HG02852 (cell line): ENCODE data around the gene CCZ1.
"Not testable (repeated sequence)": the region's sequence is repeated elsewhere in the genome, so short reads cannot be mapped to it uniquely, and the experiment has no call there.

Experiments used
- ATAC-seq: cut with Tn5 transposase; IDR thresholded peaks from one replicate; pipeline ENCODE4 v1.9.1; 2021; ENCODE audit warnings: mild to moderate bottlenecking, moderate library complexity; ENCODE audit not compliant: unreplicated experiment

Gene CCZ1

DNA sequence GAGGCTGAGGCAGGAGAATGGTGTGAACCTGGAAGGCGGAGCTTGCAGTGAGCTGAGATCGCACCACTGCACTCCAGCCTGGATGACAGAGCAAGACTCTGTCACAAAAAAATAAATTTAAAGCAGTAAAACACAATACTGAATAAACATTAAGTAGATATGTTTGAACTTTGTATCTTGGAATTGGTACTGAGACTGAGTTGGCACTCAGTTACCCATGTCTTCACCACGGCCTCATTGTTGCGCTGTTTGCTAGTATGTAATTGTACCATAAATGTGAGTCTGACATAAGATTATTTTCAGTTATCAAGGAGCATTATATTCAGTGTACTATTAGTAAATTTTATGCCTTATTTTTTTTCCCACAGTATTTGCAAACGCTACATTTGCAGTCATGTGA lies 6.2 kb downstream of the CCZ1 start:
- ATAC-seq, result not testable (repeated sequence)

DNA sequence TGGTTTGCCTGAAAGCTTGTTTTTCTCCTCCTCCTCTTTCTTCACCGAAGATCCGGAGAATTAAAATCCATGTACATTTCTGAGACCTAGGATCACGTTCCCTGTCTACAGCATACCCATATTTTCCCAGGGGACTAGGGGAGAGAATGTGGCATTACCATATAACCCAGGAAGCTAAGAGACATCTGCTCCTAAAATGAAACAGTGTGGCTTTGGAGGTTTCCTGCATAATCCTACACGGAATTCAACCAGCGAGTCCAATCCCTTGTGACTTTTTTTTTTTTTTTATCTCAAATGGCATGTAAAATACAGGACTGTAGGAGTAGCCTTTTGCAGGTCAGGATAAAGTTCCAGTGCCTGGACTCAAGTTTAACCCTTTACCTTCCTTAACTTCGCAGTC lies 10.3 kb downstream of the CCZ1 start:
- not testable (repeated sequence) for ATAC-seq

DNA sequence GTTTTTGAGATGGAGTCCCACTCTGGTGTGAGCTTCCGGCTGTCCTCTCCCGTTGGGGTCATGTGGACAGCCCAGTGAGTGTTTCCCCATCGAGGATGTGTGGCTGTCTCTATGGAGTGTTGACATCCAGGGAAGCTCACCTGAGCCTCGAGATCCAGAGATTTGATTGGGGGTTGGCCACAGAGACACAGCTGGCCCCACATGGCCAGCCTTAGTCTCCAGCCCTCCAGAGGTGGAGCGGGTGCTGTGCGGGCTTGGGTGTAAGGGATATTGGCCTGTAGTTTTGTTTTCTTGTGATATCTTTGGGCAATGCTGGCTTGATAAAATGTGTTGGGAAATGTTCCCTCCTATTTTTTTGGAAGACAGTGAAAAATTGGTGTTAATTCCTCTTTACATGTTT lies 18.0 kb downstream of the CCZ1 start:
- ATAC-seq, result not testable (repeated sequence)

DNA sequence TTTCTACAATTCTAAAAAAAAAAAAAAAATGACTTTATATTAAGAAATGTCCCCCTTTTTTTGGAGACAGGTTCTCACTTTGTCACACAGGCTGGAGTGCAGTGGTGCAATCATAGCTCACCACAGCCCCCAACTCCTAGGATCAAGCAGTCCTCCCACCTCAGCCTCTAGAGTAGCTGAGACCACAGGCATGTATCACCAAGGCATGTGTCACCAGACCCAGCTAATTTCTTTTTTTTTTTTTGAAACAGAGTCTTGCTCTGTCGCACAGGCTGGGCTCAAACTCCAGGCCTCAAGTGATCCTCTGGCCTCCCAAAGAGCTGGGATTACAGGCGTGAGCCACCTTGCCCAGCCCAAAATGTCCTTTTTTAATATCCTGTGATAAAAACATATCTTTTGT lies 25.6 kb downstream of the CCZ1 start:
- ATAC-seq, result not testable (repeated sequence)

DNA sequence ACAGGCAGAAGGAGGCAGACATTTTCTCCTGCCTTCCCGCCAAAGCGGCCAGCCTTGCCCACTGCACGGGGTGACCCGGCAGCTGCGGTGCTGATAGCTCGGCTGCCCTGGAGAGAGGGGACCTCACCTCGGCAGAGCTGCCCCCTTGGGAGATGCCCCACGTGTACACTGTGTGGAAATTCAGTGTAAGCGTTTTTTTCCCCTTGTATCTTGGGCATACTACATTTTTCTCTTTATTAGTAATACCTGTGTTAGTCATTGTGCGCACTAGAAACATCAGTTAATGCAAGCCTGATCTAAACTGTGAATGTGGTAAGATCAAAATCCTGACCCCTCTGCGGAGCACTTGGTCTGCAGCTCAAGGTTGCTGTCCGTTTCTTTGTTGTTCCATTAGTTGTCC lies 26.1 kb downstream of the CCZ1 start:
- not testable (repeated sequence) for ATAC-seq

DNA sequence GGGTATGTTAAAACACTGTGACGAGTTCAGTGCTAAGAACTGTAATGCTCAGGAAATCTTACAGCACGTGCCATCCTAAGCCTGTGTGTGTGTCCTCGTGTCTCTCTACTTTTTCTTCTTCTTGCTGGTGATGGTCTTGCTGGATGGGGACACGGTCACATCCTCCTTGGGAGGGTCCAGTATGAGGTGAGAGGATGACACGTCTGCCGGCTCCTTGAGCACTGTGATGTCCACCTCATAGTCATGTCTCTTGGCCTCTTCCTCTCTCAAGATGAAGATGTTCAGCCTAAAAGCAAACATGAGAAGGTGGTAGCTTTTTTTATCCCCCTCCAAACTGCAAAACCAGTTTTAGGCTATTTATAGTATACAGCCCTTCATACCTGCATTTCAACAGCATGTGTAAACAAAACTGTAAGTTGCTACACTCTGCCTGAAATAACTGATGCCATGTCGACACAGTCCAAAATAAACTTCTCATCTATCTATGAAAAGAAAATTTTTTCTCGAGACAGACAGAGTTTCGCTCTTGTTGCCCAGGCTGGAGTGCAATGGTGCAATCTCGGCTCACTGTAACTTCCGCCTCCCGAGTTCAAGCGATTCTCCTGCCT lies 27.8 kb downstream of the CCZ1 start:
- not testable (repeated sequence) for ATAC-seq

DNA sequence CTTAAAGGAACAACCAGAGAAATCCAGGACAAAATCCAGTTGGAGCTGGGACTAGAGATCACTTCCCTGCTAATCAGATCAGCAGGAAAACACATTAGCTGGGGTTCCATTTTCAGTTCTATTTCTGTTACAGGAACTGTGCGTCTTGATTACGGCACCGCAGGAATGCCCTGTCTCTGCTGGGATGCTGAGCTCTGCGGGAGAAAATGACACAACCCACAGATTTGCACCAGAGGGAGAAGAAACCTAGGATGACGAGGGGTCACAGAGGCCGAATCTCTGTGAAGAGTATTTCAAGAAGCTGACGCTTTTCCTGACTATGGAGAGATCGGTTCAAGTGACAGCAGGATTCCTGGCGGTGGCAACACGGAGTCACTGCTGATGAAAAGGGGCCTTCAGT lies 31.8 kb downstream of the CCZ1 start:
- ATAC-seq, result not testable (repeated sequence)

DNA sequence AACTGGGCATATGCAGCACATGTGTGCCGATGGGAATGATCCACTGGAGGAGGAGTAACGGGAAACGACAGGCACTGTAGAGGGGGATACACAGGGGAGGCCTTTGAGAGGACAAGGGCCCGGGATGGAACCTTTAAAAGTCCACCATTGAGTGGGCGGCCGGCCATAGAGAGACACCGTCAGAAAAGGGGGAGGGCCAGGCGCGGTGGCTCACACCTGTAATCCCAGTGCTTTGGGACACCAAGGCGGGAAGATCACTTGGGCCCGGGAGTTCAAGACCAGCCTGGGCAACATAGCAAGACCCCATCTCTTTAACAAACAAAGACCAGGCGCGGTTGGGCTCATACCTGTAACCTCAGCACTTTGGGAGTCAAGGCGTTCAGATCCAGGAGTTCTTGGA lies 32.7 kb downstream of the CCZ1 start:
- ATAC-seq, result not testable (repeated sequence)

DNA sequence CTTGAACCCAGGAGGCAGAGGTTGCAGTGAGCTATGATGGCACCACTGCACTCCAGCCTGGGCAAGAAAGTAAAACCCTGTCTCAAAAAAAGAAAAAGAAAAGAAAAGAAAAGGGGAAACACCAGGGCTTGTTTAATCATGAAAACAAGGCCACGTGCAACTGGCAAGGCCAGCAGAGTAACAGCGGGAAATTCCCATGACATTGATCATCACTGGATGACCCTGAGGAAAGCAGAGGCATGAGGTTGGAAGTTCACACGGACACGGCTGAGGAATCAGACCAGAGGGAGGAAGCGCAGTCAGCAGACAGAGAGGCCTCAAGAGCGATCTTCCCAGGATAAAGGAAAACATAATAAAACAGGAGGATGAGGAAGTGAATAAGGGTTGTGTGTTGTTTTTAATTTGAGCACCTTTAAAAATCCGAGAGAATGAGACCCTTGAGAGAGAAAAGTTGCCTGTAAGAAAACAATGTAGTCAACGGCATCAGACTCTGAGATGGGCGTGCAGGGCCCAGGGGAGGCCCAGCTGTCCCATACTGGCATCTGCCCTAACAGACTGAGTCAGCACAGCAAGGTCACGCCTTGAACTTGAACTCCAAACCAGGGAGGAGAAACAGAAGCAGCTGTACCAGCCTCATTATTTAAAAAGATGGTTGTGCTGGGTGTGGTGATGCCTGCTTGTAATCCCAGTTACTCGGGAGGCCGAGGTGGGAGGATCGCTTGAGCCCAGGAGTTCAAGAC lies 33.5 kb downstream of the CCZ1 start:
- not testable (repeated sequence) for ATAC-seq

DNA sequence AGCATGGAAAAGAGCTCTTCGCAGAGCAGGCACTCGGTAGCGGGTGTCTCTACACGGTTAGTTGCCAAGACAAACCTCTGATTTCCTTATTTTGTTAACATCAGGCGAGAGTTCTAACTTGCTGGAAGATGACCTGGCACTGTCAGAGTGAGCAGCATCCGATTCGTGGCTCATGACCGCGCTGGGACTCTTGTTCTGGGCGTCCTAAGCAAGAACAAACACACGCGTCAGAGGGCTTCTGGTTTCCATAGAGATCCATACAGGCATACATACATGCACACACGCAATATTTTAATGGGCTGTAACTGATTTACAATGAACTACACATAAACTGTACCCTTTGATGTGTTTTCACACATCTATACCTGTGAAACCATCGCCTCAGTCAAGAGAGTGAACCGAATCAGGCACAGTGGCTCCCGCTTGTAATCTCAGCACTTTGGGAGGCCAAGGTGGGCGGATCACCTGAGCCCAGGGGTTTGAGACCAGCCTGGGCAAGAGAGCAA lies 36.5 kb downstream of the CCZ1 start:
- not testable (repeated sequence) for ATAC-seq

DNA sequence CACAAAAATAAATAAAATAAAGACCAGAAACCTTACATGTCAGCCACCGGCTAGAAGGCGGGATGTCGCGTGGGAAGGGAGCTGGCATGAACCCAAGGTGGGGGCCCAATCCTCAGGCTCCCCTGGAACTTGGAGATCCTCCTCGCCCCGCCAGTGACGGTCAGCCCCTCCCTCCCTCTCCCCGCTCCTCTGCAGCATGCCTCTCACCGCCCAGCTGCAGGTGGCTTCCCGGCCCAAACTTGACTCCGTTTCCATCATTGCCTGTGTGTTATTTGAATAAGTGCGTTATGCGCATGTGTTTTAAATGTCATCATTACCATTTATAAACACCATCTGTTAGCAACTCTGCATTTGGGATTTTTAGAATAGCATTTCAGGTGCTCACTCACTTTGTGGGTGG lies 64.7 kb downstream of the CCZ1 start:
- not testable (repeated sequence) for ATAC-seq

DNA sequence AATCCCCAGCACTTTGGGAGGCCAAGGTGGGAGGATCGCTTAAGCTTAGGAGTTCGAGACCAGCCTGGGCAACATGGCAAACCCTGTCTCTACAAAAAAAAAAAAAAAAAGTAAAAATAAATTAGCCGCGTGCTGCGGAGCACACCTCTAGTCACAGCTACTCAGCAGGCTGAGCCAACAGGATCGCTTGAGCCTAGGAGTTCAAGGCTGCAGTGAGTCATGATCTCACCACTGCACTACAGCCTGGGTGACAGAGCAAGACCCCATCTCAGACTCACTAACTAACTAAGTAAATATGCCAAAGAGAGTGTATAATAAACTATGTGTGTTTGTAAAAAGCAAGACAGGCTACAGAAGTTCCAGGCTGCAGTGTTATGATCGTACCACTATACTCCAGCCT lies 65.3 kb downstream of the CCZ1 start:
- ATAC-seq, result not testable (repeated sequence)

DNA sequence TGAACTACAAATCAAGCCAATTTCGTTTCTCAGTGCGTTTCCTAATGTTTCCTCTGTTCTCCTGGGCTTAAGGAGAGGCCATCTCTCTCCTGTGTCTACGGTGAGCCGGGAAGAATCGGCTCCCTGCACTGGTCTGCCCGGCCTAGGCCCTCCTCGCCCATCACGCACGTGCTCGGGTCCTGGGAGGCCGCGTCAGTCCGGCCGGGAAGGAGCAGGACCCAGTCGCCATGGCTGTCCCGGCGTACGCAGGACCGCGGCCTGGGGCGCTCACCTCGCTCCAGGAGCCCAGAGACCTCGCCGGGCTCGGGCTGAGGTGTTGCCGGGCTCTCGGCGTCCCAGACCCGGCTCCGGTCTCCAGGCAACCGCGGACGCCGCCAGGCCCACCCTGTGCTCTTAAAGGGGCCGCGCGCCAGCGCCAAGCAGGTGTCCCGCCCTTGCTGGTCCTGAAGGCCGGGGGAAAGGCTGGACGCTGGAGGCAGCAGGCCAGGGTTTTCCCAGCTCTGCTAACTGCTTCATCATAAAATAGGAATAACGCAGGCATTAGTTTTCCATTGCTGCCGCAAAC lies 71.9 kb downstream of the CCZ1 start, which contains the start of gene RSPH10B:
Gene RSPH10B, minus strand, starts transcription at position 343 of the 565 bp plus-strand sequence. CDS start 3,573 bp downstream, outside the sequence.
- ATAC-seq, result not testable (repeated sequence)

DNA sequence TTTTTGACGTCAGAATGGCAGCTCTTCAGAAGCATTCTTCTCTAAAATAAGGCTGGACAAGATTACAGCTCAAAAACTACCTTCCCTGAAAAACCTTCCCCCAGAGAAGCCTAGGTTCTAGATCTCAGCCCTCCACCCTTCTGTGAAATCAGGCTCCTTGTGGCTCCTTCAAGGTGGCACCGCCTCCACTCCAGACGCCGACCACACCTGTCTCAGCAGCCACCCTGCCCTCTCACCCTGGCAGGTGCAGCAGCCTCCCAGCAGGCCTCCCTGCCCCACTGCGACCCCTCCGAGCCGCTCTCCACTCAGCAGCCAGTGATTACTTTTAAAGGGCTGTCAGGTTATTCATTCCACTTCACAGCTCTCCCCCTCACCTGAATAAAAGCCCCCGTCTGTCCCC lies 75.0 kb downstream of the CCZ1 start:
- not testable (repeated sequence) for ATAC-seq
